AG09309 (cell line): Measurements from ENCODE around the gene FAM193B.
"Not testable (repeated sequence)": the region's sequence is repeated elsewhere in the genome, so short reads cannot be mapped to it uniquely, and the experiment has no call there.

Experiments
- DNase-seq: peaks from one replicate; pipeline ENCODE4 v3.0.0-alpha.2; 2010; ENCODE audit warnings: low read depth
- H3K4me3 ChIP-seq: 2 replicates; pipeline ENCODE4 v1.5.1; 2011; ENCODE audit warnings: mild to moderate bottlenecking, low read depth, low read length, moderate library complexity; ENCODE audit not compliant: control insufficient read depth
- TF ChIP-seq, protein P1 (sequence below): IDR thresholded peaks from 2 replicates; pipeline ENCODE4 v1.5.1; 2011; ENCODE audit warnings: mild to moderate bottlenecking, low read depth, low read length, inconsistent platforms; ENCODE audit not compliant: insufficient read depth, control insufficient read depth; ENCODE audit errors: missing control alignments

Gene FAM193B

GRCh38 chr5:177487144-177487543, 67.2 kb downstream of the FAM193B start:
- TF ChIP-seq, protein P1, sequence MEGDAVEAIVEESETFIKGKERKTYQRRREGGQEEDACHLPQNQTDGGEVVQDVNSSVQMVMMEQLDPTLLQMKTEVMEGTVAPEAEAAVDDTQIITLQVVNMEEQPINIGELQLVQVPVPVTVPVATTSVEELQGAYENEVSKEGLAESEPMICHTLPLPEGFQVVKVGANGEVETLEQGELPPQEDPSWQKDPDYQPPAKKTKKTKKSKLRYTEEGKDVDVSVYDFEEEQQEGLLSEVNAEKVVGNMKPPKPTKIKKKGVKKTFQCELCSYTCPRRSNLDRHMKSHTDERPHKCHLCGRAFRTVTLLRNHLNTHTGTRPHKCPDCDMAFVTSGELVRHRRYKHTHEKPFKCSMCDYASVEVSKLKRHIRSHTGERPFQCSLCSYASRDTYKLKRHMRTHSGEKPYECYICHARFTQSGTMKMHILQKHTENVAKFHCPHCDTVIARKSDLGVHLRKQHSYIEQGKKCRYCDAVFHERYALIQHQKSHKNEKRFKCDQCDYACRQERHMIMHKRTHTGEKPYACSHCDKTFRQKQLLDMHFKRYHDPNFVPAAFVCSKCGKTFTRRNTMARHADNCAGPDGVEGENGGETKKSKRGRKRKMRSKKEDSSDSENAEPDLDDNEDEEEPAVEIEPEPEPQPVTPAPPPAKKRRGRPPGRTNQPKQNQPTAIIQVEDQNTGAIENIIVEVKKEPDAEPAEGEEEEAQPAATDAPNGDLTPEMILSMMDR: no peak
- no peak for DNase-seq
- H3K4me3 ChIP-seq: no peak overlapping the region

DNA sequence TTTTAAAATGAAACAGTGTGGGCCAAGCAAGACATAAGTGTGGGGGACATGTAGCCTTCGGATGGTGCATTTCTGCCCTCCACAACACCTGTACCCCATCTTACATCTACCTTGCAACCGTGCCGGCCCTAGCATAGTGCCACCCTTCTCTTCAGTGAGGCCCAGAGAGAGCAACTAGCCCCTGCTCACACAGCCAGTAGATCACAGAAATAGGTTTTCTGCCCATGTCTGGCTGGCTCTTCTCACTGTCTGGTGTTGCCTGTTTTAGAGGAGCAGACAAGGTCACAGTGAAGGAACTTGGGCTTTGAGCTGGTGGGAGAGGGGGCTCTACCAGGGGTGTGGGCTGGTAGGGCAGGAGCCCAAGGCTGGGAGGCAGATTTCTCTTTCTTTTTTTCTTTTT, 68.1 kb downstream of the FAM193B start:
- no peak overlapping the region for H3K4me3 ChIP-seq
- TF ChIP-seq, protein P1: no peak
- DNase-seq: no peak

DNA sequence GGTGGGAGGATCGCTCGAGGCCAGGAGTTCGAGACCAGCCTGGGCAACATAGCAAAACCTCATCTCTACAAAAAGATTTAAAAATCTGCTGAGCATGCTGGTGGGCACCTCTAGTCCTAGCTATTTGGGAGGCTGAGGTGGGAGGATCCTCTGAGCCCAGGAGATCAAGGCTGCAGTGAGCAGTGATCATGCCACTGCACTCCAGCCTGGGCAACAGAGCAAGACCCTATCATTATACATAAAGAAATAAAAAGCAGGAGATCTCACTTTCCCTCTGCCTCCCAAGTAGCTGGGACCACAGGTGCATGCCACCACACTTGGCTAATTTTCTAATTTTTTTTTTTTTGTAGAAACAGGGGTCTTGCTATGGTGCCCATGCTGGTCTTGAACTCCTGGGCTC, 68.6 kb downstream of the FAM193B start:
- not testable (repeated sequence) for DNase-seq, H3K4me3 ChIP-seq

DNA sequence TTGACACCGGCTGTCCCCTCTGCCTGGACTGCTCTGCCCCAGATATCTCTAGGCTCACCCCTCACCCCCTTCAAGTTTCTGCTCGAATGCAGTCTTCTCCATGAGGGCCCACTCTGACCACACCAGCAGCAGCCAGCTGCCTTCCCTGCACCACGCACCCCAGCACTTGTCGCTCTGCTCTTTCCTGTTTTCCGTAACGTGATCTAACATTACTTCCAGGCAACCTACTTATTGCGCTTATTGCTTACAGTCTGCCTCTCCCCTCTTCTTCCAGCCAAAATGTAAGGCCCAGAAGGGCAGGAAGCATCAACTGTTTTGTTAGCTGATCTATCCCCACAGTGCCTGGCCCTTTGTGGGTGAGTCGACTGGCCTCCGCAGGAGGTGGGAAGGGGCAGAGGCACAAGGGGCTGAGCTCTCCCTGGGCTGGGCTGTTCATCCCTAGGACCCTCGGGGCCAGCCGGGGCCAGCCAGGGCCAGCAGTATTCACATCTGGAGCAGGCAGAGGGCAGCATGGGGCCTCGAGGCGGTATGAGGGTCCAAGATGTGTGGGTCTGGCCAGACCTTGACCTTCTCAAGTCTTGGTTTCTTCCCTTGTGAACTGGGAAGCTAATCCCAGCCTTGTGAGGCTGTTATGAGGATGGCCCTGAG, 69.3 kb downstream of the FAM193B start:
- TF ChIP-seq, protein P1: no peak
- no peak for DNase-seq
- no peak overlapping the region for H3K4me3 ChIP-seq

- TF ChIP-seq, protein P1: no peak
- no peak for DNase-seq
- H3K4me3 ChIP-seq: no peak overlapping the region
Observed at GRCh38 chr5:177483994-177484901, 70.1 kb downstream of the FAM193B start.

GRCh38 chr5:177483042-177483441, 71.3 kb downstream of the FAM193B start:
- TF ChIP-seq, protein P1: no peak
- no peak overlapping the region for H3K4me3 ChIP-seq
- DNase-seq: no peak

DNA sequence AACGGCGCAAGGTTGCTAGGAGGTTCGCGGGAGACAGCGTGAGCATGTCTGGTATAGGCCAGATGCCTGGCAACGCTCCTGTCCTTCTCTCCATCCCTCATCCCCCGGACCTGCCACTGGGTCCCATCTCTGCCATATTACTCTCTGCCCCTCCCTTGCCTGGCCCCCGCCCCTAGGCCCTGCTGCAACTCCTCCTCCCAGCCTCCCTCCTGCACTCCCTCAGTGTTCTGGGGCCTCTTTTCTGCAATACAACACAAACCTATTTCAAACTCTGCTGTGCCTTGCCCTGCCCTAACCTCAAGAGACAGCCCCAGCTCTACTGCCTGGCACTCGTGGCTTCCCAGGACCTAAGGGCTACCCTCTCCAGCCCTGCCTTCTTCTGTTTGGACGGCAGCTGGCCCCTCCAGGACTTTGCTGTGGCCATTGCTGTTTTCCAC, 72.0 kb downstream of the FAM193B start:
- H3K4me3 ChIP-seq: no peak overlapping the region
- TF ChIP-seq, protein P1: no peak
- DNase-seq: no peak
